DMS53 treated with DMSO at 0.1 percent for 48 hours (cell line): ENCODE results near the gene DLGAP1.

Experiments used
- DNase-seq: peaks from one replicate; lab custom pipeline; 2025; ENCODE audit not compliant: unreplicated experiment; lab: John Stamatoyannopoulos, UW

The DLGAP1 gene

DNA sequence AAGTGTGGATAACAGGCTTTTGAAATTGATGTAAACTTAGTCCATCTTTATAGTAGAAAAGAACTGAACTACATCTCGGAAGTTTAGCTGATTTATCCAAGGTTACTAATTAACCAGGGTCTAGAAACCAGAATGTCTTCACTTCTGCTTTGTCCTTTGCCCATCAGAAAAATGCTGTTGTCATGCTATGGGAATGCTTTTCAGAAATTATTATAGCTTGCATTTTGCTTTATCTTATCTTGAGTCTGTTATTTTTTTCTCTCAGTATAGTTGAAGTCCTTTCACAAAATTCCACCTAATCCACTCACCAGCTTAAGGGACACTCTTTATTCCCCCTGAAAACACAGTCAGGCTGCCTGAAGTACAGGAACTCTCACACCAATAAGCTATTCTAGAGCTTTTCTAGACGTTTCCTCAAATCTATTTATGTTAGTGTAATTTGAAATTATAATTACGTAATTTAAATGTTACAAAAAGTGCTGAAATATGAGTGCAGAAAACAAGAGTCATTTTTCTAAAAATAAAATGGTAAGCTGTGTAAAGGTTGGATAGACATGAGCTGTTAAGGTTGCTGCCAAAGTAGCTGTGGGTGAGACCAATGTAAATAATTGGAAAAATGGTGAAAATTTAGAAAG, 548.9 kb downstream of the DLGAP1 start:
- peak; percentile 46 for DNase-seq

DNA sequence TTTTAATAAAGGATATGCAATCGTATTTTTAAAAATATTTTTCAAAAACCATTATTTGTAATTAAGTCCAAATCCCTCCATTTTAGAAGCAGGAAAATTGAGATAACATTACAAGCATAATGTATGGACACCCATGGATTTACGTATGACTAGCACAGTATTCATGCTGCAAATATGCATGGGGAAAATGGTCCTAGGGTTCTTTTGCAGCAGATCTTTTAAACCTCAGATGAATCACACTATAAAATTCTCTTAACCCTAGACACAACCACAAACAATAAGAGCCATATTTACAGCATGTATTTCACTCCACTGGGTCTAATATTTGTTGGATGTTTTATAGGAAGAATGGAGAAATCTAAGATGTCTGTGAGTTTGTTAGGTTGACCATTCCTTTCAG, 551.8 kb downstream of the DLGAP1 start:
- DNase-seq: no peak

DNA sequence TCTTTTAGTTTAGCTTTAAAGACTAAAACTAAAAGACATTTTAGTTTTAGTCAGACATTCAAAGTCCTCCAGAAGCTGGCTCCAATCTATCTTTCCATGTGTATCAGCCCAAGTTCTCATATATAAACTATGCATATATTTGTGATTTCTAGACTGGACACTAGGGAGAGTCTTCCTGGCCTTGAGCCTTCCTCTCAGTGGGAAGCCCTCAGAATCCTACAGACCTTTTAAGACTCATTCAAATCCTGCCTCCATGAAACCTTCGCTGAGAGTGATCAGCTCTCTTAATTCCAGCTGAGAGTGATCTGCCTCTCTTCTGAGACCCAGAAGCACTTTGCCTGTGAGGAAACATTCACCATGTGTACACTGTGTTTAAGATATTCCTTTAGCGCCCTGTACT, 552.4 kb downstream of the DLGAP1 start:
- DNase-seq: no peak

DNA sequence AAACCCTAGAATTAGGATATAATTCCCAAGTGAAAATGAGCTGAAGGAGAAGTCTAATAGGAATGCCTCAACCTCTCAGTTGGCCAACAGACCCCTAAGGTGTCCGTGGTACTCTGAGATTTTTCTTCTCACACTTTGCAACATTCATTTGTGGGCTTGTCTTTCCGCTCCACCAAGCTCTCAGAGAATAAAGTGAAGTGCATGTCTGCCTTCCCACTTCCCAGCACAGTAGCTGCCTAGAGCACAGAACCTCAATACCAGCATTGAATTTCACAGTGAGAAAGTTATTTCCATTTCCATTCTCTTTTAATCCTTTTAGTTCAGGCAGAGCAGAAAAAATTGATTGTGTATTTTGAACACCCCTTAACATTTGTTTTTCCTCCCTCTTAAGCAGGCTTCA, 553.3 kb downstream of the DLGAP1 start:
- no peak for DNase-seq

DNA sequence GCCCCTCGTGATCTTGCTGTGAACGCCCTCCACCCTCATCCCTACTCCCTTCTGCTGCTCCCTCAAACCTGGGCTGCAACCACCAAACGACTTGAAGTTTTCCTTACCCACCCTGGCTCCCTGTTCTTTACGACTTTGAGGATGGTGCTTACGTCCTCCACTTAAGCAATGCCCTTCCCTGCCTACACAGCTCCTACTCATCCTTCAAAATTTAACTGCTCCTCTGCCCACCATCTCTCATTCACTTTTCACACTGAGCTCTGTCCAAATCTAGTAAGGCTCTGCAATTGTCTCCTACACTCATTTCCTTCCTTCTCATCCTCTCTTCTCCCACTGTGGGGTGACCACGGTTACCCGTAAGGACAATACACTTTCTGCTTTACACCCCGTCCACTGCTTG, 554.1 kb downstream of the DLGAP1 start:
- DNase-seq: no peak

DNA sequence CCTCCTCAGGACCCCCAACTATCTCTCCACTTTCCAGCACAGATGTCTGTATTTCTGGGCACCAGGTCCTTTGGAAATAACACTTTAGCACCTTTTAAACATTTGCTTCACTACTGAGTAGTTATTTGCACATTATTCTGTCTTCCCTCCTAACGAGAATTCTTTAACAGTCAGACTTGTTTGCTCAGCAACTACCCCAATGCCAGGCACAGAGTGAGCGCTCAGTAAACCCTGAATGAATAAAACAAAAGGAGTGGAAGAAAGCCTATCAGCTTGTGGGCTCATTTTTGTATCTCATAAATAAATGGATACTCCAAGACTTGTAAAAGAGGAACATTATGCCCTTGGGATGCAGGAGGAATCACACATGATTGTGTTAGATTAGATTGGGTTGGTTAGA, 554.8 kb downstream of the DLGAP1 start:
- no peak for DNase-seq

DNA sequence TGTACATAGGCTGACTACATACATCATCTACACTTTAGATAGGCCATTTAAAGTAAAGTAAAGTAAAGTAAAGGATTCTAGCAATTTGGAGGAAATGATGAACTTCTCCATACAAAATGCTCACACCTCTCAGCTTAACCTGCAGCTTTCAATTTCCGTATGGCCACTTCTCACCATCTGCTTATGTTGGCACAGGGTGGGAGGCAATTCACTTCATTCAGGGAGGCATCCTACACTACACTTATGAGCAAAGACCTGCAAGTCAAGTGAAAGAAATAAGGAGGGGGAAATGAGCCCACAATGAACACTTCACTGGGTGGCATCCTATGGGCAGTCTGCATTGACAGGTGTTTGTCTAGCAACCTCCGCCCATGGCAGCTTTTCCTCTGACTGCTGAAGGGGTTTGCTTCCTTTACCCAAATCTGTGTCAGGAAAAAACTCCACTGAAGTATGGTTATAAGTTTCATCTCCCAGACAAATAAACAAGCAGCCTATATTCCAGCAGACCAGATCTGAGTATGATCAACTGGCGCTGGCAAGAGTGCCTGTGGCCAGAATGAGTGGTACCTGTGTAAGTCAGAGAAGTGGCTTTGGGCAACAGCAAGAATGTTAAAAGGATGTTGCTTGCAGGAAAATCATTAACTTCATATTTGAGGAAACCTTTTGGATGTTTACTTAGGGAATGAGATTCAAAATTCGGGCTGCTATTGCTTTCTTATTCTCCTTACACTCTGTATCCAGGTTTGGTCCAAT, 556.1 kb downstream of the DLGAP1 start:
- no peak for DNase-seq

DNA sequence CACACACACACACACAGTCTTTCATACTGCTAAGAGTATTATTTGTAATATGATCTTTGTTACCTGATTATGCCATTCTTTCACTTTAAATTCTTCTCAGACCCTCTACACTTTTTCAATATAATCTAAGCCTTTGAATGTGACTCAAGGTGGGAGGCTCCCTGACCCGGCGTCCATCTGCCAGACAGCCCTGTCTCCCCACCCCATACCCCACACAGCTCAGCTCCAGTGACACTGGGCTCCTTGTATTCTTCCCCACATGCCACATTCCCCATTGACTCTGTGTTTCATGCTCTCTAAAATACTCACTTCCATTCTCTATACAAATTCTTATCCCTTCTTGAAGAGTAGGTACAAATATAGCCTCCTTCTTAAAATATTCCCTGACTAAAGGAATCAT, 563.0 kb downstream of the DLGAP1 start:
- no peak for DNase-seq

DNA sequence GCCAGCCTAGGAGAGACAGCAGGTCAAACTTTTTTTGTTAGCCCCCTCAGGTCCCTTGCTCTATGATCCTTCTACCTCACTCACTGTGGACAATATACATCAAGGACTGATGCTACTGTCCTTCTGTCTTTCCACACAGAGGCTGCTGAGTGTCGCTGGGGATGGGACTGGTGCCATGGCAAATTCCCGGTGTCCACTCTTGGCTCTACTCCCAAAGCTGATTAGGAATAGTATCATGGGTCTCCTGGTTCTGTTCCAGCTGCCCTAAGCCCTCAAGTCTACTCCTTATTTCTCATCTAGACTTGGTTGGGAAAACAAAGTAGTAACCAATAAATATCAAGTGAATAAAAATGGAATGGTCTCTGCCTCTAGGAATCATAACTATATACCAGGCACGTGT, 563.9 kb downstream of the DLGAP1 start:
- no peak for DNase-seq

DNA sequence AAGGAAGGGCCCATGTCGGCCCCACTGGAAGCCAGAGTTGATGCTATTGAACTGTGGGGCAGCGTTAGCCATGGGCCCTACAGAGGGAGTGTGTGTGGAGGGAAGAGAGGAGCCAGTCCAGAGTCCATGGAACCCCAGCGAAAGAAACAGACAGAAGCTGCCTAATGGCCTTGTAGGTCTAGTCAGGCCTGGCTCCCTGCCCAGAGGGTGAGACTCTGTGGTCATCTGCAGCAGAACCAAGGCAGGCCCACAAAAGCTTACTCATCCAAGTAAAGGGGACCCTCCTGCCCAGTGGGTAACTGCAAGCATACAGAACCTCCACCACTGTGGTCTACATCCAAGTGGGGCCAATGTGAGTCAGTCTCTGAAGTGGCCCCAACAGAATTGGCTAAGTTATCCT, 565.3 kb downstream of the DLGAP1 start:
- DNase-seq: no peak

DNA sequence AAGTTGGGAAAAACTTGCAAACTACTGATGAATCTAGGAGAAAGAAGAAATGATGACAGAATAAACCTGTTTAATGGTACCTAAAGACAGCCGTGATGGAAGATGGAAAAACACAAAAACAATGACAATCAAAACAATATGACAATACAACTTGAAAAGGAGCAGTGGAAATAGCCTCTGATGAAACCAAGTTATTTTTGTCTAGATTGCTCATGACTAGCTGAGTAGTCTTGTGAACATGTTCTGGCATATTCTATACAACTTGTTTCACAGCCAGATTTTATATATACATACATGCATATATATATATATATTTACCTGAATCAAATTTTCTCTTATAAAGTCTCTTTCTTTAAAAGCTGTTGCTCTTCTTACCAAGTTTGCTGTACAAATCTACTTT, 566.0 kb downstream of the DLGAP1 start:
- DNase-seq: no peak

DNA sequence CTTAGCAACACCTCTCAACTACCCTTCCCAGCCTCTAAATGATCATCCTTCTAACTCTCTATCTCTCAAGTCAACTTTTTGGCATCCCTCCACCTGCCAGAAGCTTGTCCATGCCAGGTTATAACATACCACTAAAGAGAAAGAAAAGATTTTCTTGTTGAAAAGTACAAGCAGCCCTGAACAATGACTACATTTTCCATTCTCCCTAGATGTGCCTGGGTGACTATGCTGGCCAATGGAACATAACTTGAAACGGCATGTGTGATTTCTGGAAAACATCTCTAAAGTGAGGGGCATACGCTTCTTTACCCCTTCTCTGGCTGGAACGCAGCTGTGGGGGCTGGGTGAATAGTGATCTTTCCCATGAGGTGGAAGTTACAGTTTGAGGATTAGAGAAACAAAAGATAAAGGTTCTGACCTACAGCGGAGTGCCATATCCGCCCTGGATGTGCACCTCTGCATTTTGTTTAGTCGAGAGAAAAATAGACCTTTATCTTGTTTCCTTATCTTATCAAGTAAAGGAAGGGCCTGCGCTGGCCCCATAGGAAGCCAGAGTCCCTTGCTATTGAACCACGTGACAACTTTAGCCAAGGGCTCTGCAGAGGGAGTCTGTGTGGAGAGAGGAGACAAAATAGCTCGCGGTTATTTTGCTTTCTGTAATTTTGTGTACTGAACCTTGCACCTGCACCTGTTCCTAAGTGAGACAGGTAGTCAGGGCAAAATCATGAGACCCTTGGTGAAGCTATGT, 568.4 kb downstream of the DLGAP1 start:
- no peak for DNase-seq

DNA sequence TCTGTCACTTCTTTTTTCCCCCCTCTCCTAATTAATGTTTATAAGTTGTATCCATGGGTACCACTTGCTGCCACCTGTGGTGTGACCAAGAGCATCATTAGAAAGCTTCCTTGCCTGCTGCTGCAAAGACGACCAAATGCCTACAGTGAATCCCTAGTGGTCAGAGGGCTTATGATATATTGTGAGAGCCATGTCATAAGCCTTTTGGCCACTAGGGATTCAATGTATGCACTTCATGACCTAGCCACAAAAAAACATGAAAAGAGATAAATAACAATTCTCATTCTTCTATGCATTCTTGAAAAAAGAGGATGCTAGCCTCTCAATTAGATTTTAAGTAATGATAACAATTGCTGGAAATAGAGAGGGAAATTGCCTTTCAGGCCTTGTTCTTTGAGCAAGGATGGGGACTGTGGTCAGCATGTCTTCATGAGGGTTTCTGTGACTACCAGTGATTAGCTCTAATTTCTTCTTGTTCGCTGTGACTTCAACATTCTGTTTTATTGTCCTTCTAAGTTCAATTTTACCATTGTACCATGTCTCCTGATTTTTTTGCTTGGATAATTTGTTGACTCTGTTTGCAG, 569.8 kb downstream of the DLGAP1 start:
- DNase-seq: peak; percentile 24

DNA sequence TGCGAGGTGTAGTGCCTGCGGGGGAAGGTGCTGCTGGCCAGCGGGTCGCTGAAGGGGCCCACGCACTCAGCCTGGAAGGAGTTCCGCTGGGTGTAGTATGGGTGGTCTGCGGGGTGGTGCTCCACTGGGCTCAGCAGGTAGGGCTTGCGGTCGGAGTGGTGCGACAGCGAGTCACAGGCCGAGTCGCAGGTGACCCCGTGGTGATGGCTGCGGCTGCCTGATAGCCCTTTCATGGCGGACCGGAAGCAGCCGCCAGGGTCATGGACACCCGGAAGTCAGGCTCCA, 575.3 kb downstream of the DLGAP1 start:
- DNase-seq: no peak

DNA sequence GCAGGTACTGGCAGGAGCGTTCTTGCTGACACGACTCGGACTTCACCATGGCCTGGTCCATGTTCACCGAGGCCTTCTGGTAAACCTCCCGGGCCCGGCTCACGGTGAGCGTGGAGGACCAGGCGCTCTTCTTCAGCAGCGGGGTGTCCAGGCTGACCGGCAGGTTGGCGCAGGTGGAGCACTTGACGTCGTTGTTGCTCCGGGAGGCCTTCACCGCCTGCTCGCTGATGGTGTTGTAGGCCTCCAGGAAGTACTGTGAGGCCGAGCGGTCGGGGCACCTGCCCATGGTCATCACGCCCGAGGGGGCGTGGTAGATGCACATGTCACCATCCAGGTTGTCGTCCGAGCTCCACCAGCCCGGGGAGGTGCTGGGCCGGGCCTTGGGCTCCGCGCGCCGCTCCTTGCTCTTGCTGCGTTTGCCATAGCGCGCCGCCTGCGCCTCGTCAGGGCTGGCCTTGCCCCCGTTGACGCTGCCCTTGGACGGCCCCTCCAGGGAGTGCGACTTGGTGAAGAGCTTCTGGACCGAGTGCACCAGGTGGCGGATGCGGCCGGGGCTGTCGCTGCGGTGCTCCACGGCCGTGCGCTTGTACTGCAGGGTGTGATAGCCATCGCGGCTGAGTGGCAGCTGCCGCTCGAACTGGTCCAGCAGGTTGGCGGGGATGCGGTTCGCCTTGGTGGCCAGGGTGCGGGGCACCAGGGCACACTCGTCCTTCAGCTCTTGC, 575.8 kb downstream of the DLGAP1 start:
- DNase-seq: peak; percentile 73

DNA sequence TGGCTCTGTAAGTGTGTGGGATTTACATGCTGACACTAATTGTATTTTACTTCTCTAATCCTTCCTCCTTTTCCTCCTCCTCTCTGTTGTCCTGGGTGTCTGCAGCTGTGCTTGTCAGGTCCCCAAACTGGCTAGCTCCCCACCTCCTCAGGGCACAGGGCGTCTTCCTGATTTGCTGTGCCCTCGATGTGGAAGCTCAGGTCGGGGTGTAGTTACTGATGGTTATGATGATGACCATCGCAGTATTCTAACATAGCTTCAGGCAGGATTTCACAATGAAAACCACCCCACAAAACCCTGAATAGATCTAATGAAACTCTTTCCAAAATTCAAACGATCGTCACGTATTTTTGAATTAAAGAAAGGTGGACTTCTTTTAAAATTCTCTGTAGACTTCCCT, 576.7 kb downstream of the DLGAP1 start:
- DNase-seq: no peak

DNA sequence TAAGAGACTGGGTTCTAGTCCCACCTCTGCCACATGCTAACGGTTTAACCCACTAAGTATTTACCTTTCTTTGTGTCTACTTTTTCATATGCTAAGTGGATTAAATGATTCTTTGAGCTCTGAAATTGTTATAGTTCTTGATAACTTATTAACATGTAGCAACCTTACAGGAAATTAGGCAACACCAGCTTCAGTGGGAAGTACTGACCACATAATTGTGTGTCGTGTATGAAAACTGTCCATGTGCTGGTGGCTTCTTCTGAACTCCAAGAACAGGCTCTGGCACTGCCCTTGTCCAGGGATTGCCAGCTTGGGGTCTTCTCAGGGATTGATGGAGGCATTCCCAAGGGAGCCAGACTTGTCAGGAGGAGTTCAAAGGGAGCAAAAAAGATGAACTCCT, 577.4 kb downstream of the DLGAP1 start:
- no peak for DNase-seq

DNA sequence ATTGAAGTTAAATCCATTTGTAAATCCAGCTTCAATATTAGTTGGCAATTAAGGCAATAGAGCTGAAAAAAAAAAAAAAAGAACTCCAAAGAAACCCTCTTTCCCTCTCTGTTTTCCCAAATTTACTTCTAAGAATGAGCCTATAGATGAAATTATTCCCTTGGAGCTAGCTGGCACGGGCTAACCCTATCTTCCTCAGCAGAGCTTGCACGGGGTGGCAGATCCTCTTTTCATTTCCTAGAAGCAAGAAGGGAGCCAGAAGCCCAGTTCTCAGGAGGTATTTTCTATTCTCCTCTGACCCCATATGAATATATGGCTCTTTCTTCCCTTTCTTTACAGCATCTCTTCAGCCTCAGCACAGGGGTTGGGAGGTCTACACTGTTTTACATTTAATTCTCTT, 579.1 kb downstream of the DLGAP1 start:
- DNase-seq: no peak

DNA sequence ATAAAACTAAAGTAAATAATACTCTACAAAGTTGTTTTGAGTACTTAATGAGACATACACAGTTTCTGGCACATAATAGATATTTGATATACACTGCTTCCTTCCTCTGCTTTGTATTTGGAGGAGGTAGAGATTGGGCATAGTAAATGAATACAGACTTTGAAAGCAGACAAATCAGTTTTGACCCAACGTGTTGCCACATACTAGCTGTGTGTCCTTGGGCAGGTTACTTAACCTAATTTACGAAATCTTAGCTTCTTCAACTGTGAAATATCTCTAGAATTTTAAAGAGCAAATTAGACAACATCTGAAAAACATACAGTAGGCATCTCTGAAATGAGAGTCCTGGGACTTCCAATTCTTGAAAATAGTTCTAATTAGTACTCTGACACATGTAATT, 579.7 kb downstream of the DLGAP1 start:
- no peak for DNase-seq

DNA sequence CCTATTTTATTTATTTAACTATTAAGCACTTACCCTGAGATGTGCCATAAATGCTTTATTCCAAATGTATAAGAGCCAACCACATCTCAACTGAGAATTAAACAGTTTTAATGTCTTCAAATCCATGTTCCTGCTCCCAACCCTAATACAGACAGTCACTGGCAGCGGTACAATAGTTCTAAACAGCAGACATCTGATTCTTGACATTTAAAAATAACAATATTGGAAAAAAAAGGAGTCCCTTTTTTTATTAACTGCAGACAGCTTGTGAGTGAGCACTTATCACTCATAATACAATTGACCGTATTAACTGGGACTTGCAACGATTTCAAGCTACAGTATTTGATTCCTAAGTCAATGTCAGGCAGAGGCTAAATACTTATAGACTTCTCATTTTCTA, 580.5 kb downstream of the DLGAP1 start:
- DNase-seq: no peak

DNA sequence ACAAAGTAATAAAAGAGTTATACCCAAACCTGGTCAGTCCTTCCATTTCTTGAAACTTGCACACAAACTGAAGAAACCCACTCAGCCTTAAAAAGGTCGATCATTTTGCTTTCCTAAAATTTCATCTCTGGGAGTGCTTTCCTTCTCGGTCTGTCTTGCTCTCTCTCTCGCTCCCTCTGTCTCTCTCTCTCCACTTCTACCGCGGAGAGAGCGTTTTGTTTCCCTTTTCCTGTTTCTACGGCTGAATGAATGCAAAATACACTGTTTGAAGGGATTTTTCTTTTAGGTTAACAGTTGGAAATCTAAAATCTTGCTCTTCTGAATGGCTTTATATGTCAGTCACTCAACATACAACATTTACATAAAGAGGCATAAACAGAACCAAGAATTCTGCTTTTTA, 581.0 kb downstream of the DLGAP1 start:
- no peak for DNase-seq

DNA sequence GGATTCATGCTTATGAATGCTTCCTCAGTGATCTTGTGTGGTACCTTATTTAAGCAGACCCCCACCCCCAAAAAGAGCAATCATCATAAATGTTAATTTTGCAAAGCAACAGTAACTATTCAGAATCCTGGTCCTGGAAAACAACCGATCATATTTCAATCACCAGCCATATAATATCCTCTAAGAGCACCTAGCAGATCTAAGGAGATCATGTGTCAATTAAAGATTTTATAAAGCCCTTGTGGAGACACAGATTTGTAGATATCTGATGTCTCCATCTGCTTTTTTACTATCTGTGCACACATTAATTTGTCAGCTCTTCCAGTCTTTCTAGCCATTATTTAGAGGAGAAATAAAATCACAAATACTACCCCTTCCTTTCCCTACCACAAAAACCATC, 581.4 kb downstream of the DLGAP1 start:
- DNase-seq: no peak
